NOMO-1 treated with DMSO at 0.1 percent for 48 hours (cell line): ENCODE measurements around the gene ADGRV1.
"Not testable (repeated sequence)": the region's sequence is repeated elsewhere in the genome, so short reads cannot be mapped to it uniquely, and the experiment has no call there.

Experiments
- DNase-seq: peaks from one replicate; lab custom pipeline; 2025; ENCODE audit not compliant: unreplicated experiment; lab: John Stamatoyannopoulos, UW

Gene ADGRV1

DNA sequence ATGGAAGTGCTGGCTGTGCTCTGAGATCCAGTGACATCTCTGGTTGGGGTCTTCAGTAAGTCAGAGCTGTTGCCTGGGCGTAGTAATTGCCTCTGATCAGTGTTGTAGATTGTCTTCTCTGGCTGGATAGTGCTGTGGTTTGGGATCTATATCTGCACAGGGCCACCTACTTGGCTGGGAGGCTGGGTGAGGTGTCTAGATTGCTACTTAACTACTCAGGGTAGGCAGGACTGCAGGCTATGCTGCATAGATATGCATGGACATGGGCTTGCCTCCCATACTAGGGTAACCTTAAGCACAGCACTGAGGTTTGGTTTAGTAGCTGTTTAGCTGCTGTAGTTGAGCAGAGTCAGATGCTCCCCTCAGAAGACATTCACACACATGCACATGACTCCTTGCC lies 181.0 kb downstream of the ADGRV1 start:
- no peak for DNase-seq

GRCh38 chr5:90740244-90740799 lies 181.7 kb downstream of the ADGRV1 start:
- DNase-seq, result no peak

DNA sequence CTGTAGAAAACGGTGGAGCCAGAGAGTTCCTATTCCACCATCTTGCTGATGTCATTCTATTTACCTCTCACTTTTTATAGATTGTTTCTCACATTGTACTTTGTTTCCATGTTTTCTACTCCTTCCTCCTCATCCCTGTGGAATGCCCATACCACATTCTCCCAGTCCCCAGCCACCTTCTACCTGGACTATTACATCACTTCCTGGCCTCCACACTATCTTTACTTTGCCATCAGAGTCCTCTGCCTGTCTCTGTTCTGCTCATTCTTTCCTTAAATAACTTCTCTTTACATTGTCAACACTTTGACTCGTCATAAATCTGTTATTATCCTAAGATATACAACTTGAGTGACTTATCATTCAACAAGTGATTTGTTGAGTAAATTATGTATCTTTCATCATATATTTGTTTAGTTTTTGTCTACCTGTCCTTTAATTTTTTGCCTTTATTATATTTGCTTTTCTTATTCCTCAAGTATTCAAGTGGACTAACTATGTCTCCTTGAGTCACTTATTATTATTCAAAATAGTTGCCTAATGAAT lies 182.5 kb downstream of the ADGRV1 start:
- no peak for DNase-seq

DNA sequence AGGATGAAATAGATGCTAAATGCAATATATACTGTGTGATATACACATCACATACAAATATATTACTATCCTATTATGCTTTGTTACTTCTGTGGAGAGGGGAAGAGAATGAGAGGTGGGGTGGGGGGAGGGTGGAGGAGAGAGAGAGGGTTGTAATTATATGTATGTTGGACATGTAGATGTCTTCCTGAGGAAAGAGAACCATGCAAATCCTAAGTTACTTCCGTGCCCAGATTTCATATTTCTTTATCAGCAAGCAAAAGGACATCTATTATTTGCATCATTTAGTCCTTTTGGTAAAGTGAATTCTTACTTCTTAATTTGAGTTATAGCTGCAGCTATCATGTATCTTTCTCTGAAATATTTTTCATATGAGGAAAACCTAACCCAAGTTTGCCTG lies 187.5 kb downstream of the ADGRV1 start:
- no peak for DNase-seq

DNA sequence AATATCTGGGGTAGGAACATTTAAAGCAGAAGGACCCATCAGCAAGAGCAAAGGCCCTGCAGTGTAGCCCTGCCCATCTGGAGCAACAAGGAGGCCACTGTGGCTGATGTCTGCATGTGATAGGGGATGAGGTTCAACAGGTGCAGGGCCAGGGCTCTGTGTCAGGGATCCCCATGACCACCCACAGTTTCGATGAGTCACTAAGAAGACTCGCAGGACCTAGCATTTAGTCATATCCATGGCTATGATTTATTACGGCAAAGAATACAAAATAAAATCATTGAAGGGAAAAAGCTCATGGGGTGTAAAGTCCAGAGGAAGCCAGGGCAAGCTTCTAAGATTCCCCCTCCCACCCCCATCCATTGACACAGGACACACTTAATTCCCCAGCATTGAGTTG lies 188.6 kb downstream of the ADGRV1 start:
- no peak for DNase-seq

DNA sequence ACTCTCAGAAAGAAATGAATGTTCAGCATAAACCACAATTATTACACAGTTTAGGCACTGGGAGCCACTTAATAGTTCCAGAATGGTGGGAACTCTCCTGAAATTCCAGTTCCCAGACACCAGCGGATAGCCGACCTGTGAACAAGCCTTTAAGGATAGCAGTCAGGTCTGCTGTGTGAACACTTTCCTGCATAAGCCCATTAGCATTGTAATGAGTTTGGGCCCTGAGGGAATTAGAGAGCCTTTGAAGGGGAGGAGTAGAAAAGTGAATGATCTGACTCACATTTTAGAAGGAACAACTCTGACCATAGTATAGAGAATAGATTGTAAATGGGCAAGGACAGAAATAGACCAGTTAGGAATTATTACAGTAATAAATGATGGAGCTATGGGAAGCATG lies 189.1 kb downstream of the ADGRV1 start:
- no peak for DNase-seq

DNA sequence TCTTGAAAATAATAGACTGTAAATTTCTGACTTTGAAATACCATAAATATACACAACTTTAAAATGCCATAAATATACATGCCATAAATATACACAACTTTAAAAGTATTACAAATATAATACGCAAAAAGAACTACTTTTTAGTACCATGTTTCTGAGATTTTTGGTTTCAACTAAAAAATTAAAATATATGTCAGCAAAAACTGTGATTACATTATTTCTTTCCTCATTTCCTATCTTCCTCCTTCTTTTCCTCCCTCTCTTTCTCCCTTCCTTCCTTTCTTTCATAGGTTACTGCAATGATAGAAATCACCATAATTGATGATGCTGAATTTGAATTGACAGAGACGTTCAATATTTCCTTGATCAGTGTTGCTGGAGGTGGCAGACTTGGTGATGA lies 200.5 kb downstream of the ADGRV1 start:
- DNase-seq, result no peak

- DNase-seq, result no peak
These were observed 209.1 kb downstream of the ADGRV1 start for GRCh38 chr5:90767710-90768109.

GRCh38 chr5:90770006-90770541 lies 211.5 kb downstream of the ADGRV1 start:
- not testable (repeated sequence) for DNase-seq

DNA sequence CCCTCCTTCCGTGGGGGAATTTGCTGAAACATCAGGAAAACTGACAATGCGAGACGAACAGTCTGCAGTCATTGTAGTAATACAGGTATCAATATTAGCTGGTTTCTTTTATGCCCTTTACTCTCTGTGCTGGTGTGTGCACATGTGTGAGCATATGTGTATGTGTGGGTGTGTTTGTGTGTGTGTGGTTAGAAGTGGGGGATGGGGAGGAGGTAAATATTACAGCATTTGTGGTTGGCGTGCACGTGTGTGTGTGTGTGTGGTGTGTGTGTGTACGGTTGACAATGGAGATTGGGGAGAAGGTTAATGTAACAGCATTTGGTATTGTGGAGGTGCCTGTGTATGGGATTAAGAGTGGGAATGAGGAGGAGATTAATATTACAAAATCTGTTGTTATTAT lies 219.4 kb downstream of the ADGRV1 start:
- DNase-seq, result no peak

DNA sequence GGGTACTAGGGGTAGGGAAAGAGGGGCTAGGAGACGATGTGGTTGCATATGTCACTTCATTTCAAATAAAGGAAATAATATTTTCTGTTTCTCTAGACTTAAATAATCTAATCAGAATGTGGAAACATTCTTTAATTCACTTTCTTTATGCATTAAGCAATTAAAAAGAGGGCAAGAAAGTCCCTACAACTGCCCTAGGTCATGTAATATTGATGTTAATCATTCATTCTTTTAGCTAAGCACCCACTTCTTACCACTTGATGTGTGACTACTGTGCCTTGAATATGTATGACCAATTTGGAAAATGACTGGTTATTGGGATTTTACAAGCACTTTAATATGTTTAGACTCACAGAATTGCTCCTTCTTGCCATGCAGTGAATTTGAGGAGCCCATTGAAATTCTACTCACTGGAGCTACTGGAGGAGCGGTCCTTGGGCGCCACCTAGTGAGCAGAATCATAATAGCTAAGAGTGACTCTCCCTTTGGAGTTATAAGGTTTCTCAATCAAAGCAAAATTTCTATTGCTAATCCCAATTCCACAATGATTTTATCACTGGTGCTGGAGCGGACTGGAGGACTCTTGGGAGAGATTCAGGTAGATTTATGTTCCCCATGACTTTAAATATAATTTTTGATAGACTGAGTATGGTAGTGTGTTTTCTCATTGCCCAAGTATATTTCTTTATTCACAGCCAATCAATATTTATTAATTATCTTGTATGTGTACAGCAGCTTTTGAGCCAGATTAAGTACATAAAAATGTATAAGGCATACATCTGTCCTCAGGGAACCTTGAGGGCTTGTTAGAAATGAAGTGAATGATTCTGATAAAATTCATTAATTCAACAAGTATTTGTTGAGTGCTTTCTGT lies 225.1 kb downstream of the ADGRV1 start:
- peak; percentile 46 for DNase-seq

- no peak for DNase-seq
These were observed 228.2 kb downstream of the ADGRV1 start for GRCh38 chr5:90786756-90787155.

DNA sequence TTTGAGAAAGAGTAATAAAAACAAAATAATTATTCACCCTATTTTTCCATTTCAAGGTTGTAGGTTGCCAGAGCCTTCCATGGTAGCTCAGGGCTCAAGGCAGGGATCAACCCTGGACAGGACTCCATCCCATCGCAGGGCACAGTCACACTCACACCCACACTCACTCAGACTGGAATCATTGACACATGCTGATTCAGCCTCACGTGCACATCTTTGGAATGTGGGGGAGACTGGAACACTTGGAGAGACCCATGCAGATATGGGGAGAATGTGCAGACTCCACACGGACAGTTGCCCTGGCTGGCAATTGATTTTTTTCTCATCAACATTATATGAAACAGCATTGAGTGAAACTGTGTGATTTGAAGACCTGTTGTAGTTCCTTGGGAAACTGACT lies 234.1 kb downstream of the ADGRV1 start:
- no peak for DNase-seq

DNA sequence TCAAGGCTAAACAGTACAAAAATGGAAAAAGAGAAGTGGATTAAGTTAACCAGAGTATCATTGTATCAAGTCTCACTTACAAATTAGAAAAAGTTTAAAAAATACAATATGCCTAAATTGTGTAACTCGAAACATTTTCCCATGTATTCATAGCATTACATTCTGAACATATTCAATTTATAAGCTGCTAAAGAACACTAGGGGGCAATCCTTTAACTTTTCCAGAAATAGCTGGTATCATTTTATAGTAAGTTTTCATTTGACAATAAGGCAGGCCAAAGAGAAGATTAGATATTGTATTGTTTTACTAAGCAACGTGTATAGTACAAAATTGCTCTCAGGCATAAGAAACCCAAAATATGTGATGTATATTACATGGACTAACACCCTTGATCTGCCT lies 234.6 kb downstream of the ADGRV1 start:
- DNase-seq, result no peak

- DNase-seq, result not testable (repeated sequence)
These were observed 238.3 kb downstream of the ADGRV1 start for GRCh38 chr5:90796919-90797318.

- DNase-seq, result not testable (repeated sequence)
These were observed 241.5 kb downstream of the ADGRV1 start for GRCh38 chr5:90800082-90800481.

- DNase-seq, result not testable (repeated sequence)
These were observed 241.9 kb downstream of the ADGRV1 start for GRCh38 chr5:90800515-90800914.

DNA sequence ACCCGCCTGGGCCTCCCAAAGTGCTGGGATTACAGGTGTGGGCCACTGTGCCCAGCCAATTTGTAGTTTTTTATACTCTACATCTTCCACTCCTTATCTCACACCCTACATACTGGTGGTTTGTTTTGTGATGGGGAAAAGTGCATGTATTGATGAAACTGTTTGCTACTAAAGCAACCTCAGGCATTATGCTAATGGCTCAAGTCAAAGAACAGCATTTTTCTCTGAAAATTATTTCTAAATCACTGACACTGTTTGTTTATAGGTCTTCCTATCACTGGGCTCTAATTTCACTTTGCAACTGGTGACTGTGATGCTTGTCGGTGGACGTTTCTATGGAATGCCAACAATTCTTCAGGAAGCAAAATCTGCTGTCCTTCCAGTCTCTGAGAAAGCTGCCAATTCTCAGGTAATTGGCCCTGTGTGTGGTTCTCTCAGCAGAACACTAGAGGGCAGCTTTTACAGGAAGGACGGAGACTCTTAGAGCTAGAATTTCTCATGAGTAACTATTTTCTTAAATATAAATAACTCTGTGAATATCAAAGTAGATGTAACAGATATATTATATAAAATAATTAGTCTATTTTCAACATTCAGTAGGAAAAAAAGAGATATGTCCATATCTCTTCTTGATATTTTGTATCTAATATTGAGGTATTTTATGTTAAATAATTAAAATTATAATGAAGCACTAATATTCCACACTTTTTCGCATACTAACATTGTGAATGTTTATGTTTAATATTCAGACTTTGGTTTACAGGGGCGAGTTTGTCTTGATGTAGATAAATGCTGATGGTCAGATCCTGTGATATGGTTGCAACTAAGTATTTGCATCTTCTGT lies 244.1 kb downstream of the ADGRV1 start:
- peak; percentile 42 for DNase-seq

DNA sequence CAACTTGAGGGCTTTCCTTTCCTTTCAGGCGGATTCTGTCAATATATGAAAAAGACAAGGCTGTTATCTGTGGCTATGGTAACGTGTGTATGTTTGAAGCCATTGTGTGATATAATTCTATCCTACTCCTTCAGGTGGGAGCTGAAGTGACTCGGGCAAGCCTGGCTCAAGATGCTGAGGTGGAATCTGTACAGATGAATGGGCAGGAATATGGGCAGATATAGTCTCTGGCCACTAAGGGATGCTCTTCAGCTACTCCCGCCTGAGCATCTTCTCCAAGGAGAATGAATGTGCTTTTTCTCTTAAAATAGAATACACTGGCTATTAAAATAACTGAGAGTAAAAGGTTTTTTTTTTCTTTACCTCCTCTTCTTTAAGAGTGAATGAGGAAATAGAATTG lies 244.8 kb downstream of the ADGRV1 start:
- DNase-seq, result no peak

DNA sequence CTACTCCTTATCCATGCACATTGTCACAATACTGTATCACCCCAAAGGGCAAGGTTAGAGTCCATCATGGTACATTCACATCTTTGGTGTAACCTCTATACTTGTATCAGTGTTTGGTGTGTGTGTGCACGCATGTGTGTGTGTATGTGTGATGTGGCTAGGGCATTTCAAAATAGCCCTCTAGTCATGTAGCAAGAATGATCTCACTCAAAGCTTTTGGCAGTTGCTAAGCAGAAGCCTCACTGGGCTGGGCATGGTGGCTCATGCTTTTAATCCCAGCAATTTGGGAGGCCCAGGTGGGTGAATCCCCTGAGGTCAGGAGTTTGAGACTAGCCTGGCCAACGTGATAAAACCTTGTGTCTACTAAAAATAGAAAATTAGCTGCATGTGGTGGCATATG lies 245.3 kb downstream of the ADGRV1 start:
- DNase-seq, result no peak

DNA sequence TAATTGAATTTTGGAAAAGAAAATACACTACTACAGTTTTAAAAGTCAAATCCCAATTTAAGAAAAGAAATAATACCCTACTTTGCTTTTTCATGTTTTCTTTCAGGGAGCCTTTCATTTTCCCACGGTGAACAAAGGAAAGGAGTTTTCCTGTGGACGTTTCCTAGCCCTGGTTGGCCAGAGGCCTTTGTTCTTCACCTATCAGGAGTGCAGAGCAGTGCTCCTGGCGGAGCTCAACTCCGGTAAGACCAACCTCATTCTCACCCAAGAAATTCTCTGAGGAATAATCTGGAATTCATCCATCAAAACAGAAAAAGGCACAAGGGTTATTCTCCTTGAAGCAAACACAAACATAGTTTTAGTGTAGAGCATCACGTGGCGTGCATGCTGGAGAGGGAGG lies 248.9 kb downstream of the ADGRV1 start:
- DNase-seq, result no peak
